Stimulated activated CD4-positive, alpha-beta T cell treated with anti-CD3 and anti-CD28 coated beads, TNF-alpha, amount 100 ng/mL, for 1 hour (primary cell): ENCODE results near the gene BAAT.

Experiments
- DNase-seq, 3 donors: peaks; one replicate each; pipeline ENCODE4 v3.0.0-alpha.2; 2020; ENCODE audit warnings: low read depth in 3 of 3, low spot score in 1 of 3

BAAT gene

GRCh38 chr9:101324245-101324804 lies 60.5 kb downstream of the BAAT start:
- DNase-seq, result no peak

- no peak for DNase-seq
Measured at GRCh38 chr9:101323129-101323528, 61.7 kb downstream of the BAAT start.

- no peak for DNase-seq
Measured at GRCh38 chr9:101317735-101318134, 67.1 kb downstream of the BAAT start.

GRCh38 chr9:101315112-101315450 lies 69.7 kb downstream of the BAAT start:
- no peak for DNase-seq

- DNase-seq, result no peak
Measured at GRCh38 chr9:101312661-101313060, 72.1 kb downstream of the BAAT start.

- DNase-seq, result no peak
Measured at GRCh38 chr9:101311758-101312420, 72.9 kb downstream of the BAAT start.

GRCh38 chr9:101311191-101311590 lies 73.6 kb downstream of the BAAT start:
- DNase-seq, result no peak
